Stimulated activated CD4-positive, alpha-beta T cell treated with anti-CD3 and anti-CD28 coated beads, Interleukin-12 subunit alpha, Interleukin-12 subunit beta, amount 100 ng/mL, for 4 hours (primary cell): Measurements from ENCODE around the gene MTIF3.

Experiments
- DNase-seq: peaks from one replicate; pipeline ENCODE4 v3.0.0-alpha.2; 2020

Gene MTIF3

DNA sequence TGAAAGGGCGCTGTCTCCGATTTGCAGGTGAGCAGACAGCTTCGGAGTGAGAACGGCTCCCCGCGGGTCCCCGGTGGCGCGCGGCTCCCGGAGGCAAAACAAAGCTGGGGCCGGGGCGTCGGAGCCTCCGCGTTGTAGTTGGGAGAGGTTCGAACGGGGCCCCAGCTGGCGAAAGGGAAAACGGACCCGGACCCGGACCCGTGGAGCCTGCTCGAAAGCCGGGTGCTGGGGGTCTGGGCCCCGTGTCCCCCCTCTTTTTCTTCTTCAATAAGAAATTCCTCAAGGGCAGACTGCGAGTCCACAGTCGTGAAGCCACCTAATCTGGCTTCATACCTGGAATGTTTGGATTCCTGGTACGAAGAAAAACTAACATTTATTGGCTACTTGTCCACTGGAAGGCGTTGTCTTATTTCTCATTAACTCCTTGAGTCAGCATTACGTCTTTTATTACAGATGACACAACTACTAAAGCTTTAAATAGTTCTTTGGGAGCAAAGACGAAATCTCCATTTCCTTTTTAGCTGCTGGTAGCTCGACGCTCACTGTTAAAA is 632 bp upstream of the MTIF3 start:
- peak; percentile 32 for DNase-seq

DNA sequence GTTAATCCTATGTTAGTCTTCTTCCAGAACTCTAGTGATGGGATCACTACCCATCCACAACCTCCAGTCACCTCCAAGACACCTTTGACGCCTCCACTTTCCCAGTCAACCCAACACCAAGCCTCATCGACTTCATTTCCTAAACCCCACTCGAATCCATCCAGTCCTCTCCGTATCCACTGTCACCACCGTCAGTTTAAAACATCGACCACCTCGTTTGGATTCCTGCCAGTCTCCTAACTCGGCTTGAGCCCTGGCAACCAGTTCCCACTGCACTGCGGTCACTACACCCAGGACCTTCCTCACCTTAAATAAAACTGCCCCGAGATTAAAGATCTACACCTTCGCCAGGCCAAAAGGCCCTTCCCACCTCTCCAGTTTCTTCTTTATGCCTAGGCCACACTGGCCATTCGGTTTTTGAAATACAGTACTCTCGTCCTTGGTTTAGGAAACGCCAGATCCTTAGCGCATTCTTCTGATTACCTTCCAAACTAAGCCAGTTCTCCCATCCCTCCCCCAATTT is 1.2 kb downstream of the MTIF3 start:
- DNase-seq: no peak

DNA sequence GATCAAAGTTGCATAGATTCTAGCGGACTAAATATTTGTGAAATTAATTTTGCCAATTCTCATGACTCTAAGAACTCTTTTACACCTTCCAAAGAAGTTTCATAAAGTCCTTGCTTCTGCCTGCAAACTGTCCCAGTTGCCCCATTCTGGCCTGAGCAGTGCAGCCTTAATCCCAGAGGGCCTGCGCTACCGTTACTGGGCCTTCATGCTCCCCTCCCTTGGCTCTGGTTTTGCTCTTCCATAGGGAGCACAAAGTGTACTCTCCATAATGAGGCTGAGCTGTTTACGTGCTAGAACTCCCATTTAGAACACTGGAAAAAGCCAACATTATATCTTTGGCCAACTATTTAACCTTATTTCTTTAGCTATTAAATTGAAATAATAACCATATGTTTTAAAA is 2.1 kb downstream of the MTIF3 start:
- DNase-seq: no peak

DNA sequence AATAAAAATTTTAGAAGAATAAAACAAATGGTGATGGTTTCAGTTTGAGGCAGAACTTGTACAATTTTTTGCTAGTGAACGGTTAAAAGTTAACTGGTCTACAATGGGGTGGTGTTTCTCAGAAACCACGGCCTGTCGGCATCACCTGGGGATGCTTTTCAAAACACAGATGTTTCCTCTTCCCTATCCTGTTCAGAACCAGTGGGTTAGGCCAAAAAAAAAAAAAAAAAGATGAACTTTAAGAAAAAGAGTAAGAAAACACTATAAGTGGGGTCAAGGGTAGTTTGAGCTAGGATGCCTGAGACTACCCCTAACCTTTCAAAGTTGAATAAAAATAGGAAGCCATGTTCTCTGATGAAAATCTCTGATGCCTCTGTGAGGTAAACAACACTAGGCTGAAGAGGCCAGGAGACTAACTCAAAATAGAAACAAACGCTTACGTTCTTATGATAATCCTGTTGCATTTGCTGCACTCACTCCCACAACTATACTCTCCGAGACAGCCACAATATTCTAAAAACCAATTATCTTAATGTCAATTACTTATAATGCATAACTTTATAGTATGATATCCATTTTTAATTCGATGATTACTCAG is 3.3 kb downstream of the MTIF3 start:
- no peak for DNase-seq

DNA sequence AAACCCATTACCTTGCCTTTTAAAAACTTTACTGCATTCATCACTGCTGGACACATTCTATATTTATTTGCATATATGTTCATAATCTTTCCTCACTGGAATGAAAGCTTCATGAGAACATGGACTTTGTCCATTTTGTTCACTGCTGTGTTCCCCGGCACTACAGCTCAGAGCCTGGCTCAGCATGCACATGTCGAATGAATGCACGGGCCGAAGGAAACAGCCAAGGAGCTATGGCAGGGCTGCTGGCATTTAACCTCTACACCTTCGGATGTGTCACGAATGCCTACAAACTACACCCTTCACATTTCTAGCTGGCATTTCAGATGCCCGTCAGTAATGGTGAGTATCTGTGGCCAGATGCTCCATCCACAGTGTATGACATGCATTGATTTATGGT is 7.6 kb downstream of the MTIF3 start:
- no peak for DNase-seq

DNA sequence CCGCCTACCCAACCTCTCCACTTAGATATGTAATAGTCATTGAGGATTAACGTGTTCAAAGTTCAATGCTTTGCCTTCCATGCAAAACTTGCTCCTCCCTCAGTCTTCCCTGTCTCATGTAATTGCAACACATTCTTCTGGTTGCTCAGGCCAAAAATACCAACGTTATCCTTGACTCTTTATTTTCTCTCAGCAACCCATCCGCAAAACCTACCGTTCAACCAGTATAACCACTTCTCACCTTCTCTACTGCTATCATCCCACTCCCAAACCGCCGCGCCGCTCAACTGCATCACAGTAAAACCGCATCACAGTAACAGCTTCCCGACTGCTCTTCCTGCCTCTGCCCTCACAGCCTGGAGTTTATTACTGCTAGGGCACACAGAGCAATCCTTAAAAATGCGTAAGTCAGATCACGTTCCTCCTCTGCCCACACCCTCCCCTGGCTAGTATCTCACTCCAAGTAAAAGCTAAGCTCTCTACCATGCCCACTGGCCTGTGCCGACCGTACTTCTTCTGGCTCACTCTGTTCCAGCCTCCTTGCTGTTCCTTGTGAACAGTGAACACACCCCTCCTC is 8.2 kb downstream of the MTIF3 start:
- DNase-seq: peak; percentile 13

DNA sequence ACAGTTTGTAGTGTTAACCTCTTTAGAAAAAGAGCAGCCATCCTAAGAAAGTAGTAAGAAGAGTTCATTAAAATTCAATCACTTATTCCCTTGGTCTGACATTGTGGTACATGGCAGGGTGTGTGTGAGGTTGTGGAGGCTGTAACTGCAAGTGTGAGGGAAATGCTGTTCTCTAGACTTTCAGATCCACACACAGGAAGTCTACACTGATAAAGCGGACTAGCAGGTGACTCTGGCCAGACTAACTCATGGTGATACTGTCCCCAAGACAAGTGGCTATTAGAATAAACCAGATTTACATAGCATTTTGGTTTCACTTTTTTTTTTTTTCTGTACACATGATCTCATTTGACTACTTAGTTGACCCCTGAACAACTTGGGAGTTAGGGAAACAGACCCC is 10.0 kb downstream of the MTIF3 start:
- DNase-seq: no peak

DNA sequence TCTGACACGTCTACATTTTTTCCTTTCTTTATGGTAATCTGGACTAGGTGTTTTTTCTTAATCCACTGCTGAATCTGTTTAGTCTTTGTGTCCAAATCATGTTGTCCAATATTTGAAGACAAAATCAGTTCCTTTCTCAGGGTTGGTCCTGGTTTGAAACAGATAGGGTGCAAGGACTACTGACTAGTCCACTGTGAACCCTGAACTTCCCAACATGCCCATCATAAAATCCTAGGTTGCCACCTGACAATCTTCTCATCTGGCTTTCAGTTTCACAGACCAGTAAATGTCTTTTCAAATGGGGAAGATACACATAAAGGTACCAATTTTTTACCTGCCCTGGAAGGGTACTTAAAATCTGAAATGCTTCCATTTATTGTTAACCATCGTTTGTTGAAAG is 13.2 kb downstream of the MTIF3 start:
- DNase-seq: no peak

DNA sequence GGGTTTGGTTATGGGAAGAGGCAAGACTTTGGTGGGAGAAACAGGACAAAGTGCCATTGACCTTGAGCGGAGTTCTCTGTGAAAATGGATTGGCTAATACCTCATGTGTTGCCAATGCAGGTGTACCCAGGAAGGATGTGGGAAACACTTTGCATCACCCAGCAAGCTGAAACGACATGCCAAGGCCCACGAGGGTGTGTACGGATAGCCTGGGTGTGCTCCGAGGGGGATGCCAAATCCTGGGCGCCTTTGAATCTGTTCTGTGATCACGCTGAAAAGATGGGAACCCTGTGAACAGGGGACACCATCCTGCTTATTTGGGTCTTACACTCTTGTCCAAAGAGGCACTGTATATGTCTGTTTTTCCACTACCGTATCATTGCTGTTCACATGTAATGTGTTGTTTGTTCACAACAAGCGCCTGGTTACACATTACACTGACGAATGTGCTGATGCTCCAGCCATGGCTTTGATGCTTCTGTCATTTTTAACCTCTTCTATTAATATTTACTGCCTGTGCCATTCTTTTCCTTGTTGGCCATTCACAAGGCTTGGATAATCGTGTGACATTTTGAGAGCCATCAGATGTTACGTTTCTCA is 17.7 kb downstream of the MTIF3 start:
- DNase-seq: no peak

DNA sequence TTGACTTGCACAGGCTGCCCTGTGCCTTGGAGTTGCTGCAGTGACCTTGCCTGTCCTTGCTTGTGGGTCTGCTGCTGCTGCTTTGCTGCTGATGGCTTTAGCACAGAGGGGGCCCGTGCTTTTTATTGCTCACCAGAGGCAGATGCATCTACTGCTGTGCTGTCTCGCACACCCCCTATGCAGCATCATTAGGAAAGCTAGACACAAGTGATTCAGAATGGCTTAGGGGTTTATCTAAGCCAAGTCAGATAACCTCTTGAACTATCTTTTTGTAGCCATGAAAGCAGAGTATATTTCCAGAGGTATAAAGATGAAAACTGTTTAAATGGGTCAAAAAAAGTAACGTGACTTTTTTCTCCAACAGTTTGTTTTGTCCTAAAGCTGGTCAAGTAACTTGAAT is 18.2 kb downstream of the MTIF3 start:
- no peak for DNase-seq

DNA sequence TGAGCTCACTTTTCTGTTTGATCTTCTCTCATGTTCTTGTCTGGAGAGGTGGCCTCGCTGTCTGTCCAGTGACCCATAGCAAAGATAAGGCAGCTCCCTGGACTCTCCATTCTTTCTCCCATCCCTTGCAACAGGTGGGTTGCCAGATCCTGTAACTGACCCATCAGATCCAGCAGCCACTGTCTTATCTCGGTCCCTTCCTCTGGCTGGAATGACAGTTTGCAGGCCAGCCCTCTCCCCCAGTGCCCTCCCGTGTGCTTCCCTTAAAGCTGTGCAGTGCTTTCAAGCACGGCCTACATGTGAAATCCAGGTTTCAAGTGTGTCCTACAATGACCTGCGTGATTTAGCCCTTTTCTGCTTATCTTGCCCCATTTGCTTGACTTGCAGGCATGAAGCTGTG is 22.2 kb downstream of the MTIF3 start:
- no peak for DNase-seq

DNA sequence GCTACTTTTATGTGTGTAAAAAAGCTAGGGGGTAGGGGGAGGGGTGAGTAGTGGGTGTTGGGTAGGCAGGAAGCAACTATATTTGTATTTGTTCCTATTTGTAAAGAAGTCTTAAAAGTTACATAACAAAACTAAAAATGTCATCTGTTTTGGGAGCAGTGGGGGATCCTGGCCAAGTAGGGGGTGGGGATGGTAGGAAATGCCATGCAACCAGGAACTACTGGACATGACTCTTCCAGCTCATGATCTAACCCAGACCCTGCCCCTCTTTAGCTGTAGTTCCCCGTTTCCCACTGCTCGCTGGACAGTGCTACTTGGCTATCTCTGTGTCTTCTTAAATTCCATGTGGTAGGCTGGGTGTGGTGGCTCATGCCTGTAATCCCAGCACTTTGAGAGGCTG is 22.7 kb downstream of the MTIF3 start:
- no peak for DNase-seq

DNA sequence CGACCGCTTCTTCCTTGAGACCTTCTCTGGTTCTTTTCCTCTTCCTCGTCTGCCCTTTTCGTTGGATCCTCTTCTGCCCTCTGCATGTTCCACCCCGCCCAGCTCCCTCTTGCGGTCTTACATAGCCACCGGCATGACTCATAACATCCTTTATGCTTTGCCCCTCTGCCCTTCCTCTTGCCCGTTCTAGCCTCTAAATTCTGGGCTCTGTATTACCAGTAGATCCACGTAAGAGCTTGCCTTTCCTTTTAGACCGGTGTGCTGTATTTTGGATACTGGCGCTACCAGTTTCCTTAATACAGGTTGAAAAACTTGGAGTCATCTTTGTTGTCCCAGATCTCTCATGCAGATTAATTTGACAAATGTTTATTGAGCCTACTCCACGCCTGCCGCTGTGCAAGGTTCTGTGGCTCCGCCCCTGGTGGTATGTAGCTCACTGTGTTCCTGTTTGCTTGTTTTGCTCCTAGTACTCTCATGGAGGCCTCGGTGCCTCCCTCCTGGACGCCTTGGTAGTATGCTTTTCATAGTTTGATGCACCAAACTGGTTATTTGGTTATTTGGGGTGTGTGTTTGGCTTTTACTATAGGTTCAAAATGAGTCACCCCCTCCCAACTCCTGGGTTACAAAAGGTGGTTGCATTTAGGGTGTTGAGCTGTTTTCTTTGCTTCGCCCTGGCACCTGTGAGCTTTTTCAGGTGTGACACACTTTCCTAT is 24.3 kb downstream of the MTIF3 start:
- DNase-seq: peak; percentile 59

DNA sequence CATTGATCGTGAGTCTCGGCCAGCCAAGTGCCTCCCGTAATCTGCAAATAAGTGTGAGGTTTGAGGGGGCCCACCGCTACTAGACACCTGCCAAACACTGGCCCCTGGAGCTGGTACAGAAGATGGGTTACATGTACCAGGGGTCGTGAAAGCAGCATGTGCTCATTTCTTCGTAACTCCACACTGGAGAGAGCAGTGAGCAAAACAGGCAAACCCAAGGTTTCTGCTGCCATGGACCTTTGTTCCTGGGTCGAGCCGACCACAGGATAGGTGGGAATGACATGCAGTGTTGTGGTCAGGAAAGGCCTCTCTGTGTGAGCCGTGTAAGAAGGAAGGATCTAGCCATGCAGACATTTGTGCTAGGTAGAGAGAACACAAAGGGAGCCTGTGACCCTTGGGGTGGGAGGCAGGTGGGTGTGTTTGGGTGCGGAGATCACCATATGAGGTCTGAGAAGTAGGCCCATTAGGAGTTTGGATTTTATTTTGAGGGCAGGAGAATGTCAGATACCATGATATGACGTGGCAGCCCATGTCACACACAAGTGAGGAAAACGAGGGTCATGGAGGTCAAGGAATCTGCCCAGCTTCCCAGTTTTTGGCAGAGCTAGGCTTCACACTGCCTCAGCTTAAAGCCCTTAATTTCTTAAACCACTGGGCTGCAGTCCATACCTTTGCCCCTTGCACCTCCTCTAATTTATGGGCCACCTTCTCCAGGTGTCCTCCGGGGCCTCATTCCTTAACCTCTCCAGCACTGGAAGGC is 25.0 kb downstream of the MTIF3 start:
- peak; percentile 13 for DNase-seq

DNA sequence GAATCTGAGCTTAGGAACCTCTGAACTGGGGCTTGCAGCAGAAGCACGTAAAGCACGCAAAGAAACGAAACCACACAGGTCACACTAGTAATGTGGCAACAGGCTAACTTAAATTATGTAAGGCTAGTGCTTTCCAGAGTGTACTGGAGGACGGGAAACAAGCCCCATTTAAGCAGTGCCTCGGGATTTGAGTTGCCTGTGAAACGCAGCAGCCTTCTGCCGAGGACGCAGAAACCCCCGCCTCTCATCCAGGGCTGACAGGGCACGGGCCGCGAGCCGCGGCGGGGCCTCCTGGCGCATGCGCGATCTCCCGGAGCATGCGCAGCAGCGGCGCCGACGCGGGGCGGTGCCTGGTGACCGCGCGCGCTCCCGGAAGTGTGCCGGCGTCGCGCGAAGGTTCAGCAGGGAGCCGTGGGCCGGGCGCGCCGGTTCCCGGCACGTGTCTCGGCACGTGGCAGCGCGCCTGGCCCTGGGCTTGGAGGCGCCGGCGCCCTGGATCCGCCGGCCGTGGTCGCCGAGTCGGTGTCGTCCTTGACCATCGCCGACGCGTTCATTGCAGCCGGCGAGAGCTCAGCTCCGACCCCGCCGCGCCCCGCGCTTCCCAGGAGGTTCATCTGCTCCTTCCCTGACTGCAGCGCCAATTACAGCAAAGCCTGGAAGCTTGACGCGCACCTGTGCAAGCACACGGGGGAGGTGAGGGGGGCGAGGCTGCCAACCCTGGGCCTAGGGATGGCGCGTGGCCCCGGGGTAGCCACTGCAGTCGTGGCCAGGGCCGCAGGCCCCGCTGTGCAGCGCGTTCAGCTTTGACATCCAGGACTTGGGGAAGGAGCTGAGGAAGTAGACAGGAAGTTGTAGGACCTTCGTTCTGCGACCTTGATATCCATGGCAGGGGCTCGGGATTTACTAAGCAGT is 25.9 kb downstream of the MTIF3 start, which contains the start of gene GTF3A:
TSS of gene GTF3A (plus strand) at position 374 of the 912 bp plus-strand sequence.
- DNase-seq: peak; percentile 86

DNA sequence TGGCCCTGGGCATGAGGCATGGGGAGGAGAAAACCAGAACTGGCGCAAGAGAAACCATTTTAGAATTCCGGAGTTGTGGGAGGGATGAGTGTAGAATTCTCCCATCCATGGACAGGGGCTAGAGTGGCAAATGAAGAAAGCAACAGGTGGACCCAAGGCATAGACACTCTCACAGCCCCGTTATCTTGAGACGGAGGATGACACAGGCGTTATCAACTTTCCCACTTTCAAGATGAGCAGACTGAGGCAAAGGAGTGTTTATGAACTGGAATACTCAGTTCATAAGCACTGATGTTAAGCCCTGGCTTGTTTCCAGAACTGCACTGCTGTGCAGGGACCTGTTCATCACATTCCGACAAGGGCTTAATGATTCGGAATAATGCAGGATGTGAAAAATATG is 27.0 kb downstream of the MTIF3 start:
- DNase-seq: no peak

DNA sequence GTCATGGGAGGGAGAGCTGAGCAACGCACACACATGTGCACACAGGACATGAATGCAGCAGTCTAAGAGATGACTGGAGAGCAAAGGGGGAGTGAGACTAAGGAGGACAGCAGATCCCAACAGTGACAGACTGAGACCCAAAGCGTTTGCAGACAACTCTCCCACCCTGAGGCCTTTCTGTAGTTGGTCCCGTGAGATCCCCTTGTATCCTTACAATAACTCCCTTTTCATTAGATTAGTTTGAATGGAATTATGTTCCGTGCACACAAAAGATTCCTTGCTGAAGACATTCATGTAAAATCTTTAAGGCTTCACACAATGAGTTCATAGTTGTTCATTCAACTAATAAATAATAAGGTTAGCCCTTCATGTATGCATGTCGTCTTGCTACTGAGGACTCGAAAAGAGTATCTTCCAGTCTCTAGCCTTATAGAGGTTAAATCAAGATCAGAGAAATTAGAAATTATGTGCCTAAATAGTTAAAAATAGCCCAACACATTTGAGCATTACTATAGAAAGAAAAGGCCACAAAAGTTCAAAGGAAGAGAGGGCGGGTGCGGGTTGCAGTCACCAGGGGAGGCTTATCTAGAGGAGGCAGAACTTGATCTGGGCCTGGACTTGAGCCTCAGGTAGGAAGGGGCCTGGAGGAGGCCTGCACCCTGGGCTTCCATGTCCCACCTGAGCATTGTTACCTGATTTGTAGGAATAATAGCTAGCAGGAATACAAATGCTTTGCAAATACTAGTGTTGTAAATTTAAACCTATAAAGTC is 29.1 kb downstream of the MTIF3 start:
- DNase-seq: no peak

DNA sequence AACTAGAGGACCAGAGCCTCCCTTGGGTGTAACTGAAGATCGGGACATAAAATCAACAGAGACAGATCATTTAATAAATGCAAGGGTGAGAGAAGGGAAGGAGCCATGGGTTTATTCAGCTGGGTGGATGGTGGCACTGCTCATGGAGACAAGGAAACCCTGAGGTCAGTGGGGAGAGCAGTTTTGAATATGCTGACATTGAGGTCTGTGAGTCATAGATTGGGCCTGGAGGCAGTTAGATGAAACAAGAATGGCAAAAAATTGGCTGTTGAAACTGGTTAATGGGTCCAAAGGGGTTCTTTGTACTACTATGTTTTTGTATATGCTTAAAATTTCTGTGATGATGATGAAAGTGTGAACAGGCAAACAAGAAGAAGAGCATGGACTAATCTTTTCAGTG is 31.0 kb downstream of the MTIF3 start:
- no peak for DNase-seq

DNA sequence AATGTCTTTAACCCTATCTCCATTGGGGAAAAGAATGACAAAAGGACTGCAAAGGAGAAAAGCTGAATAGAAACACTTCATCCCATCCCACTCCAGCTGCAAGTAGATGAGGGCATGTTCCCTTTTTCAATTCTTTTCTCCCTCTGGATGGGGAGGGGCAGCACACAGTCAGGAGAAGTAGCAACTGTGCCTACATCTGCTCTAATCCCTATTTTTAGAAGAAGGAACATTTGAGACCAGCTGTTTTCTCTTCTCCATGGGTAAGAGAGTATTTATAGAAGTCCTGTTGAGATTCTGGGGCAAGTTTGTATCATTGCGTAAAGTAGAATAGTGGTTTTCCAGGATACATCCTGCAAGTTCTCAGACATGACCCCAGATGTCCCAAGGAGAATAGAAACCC is 35.2 kb downstream of the MTIF3 start:
- no peak for DNase-seq

DNA sequence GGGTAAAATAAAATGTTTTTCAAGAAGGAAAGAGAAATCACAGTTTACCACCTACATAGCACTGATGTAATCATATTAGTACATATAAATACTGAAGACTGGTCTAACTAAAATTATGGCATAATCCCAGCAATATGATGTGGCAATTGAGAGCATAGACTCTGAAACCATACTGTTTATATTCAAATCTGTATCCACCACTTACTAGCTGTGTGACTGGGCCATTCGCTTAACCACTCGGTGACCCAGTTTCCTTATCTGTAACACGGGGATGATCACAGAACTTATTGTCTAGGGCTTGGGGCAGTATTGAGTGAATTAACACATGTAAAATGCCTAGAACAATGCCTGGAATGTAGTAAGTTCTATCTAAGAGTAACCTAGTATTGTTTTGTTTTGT is 39.0 kb downstream of the MTIF3 start:
- no peak for DNase-seq

DNA sequence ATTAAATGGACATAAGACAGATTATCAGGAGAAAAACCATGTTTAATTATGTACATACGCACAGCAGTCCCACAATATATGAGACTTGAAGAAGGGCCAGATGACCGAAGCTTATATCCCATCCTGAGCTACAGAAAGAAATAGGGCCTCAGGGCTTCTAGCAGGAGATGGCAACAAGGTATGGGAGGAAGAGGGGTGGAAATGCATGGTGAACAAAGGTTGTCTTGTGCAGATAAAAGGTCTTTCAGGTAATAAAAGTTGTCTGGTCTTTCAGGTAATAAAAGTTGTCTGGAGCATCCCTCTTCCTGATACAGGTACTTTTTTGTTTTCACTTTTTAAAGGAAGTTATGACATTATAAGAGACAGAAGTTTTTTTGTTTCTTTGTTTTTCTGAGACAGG is 41.4 kb downstream of the MTIF3 start:
- DNase-seq: no peak
